GM23248 (cell line): ENCODE measurements around the gene KRT83. TPM values are rescaled to one million over a fixed set of nuclear protein-coding genes. Genes with fewer than 3 reads are reported as not detected.

Experiments used
- DNase-seq: peaks from one replicate; pipeline ENCODE4 v3.0.0-alpha.2; 2015
- H2AFZ ChIP-seq: fragments of 200-600 bp; sonication (generic); 2 replicates; pipeline ENCODE4 v1.6.1; 2016; ENCODE audit warnings: antibody characterized with exemption
- H3F3A ChIP-seq: fragments of 200-600 bp; sonication (generic); 2 replicates; pipeline ENCODE4 v1.6.1; 2016; ENCODE audit warnings: mild to moderate bottlenecking, antibody characterized with exemption, mixed run types; ENCODE audit not compliant: insufficient read depth
- H3K27ac ChIP-seq: fragments of 200-600 bp; sonication (generic); 2 replicates; pipeline ENCODE4 v1.5.1; 2016; ENCODE audit warnings: mild to moderate bottlenecking
- H3K27me3 ChIP-seq: fragments of 200-600 bp; sonication (generic); replicated peaks from 2 replicates; pipeline ENCODE4 v1.6.1; 2016; ENCODE audit warnings: mild to moderate bottlenecking; ENCODE audit not compliant: insufficient read depth
- H3K36me3 ChIP-seq: fragments of 200-600 bp; sonication (generic); 2 replicates; pipeline ENCODE4 v1.6.1; 2016; ENCODE audit warnings: low read depth, mild to moderate bottlenecking
- H3K4me1 ChIP-seq: fragments of 200-600 bp; sonication (generic); 2 replicates; pipeline ENCODE4 v1.6.1; 2016; ENCODE audit warnings: mild to moderate bottlenecking; ENCODE audit not compliant: insufficient read depth
- H3K4me2 ChIP-seq: fragments of 200-600 bp; sonication (generic); one replicate; pipeline ENCODE4 v1.6.1; 2016; ENCODE audit warnings: mild to moderate bottlenecking; ENCODE audit not compliant: unreplicated experiment
- H3K4me3 ChIP-seq: fragments of 200-600 bp; sonication (generic); 2 replicates; pipeline ENCODE4 v1.5.1; 2016; ENCODE audit warnings: mild to moderate bottlenecking
- H3K79me2 ChIP-seq: fragments of 200-600 bp; sonication (generic); 2 replicates; pipeline ENCODE4 v1.6.1; 2016; ENCODE audit warnings: mild to moderate bottlenecking; ENCODE audit not compliant: insufficient read depth
- H3K9ac ChIP-seq: fragments of 200-600 bp; sonication (generic); 2 replicates; pipeline ENCODE4 v1.6.1; 2016; ENCODE audit warnings: mild to moderate bottlenecking
- H3K9me2 ChIP-seq: fragments of 200-600 bp; sonication (generic); 2 replicates; pipeline ENCODE4 v1.6.1; 2016; ENCODE audit warnings: mixed run types, mild to moderate bottlenecking, moderate library complexity; ENCODE audit not compliant: insufficient read depth
- H3K9me3 ChIP-seq: fragments of 200-600 bp; sonication (generic); one replicate; pipeline ENCODE4 v1.6.1; 2017; ENCODE audit warnings: low read depth
- H4K20me1 ChIP-seq: fragments of 200-600 bp; sonication (generic); 2 replicates; pipeline ENCODE4 v1.6.0; 2016; ENCODE audit not compliant: insufficient read depth
- EZH2 ChIP-seq: fragments of 200-600 bp; sonication (generic); IDR thresholded peaks from 2 replicates; pipeline ENCODE4 v1.6.1; 2018; ENCODE audit warnings: antibody characterized with exemption, mild to moderate bottlenecking; ENCODE audit not compliant: insufficient read depth, poor library complexity, severe bottlenecking
- EZH2phosphoT487 ChIP-seq: fragments of 200-600 bp; sonication (generic); IDR thresholded peaks from 2 replicates; pipeline ENCODE4 v1.6.1; 2018; ENCODE audit warnings: antibody characterized with exemption, moderate library complexity, mild to moderate bottlenecking, low read depth; ENCODE audit not compliant: insufficient read depth
- WGBS, 2 experiments: methylation state at CpG; one replicate each; pipeline ENCODE4 v1.1.6; 2015 to 2017; ENCODE audit warnings: low lambda C conversion rate in 2 of 2, low coverage in 1 of 2; ENCODE audit errors: missing lambda C conversion rate in 2 of 2; 5-methylcytosine and 5-hydroxymethylcytosine counted together
- in situ Hi-C: fragments of 300-500 bp; cut with MboI; formaldehyde crosslinking; loops from 2 replicates; pipeline ENCODE4 v1.15.0; 2020
- polyA plus RNA-seq: library from polyadenylated mRNA; unstranded; fragments of >200 nt; fragmentation: Nextera tagmentation; extraction: Ambion mirVana; gene quantifications from 2 replicates; pipeline ENCODE4 v1.2.1, GENCODE V29; 2016
- total RNA-seq: library from RNA; depleted of rRNA; stranded (reverse); fragments of >200 nt; shearing (Covaris generic); gene quantifications from 2 replicates; pipeline ENCODE4 v1.2.3, GENCODE V29; 2014

Gene KRT83
- total and polyA plus RNA-seq, 2 experiments from 2014 or later = not detected

- Histone ChIP-seq H2AFZ (no peak overlapping the region), H3K9me2 (no peaks in the 10 kb centered on the region), H3K27ac (no peak overlapping the region), H3K9ac (no peak overlapping the region), H3K4me1 (no peaks in the 10 kb centered on the region), H3K9me3 (no peaks in the 10 kb centered on the region), H3K79me2 (no peaks in the 10 kb centered on the region), H3K4me2 (no peak overlapping the region), H3K4me3 (no peak overlapping the region), H3K36me3 (no peaks in the 10 kb centered on the region), H4K20me1 (no peaks in the 10 kb centered on the region), H3K27me3 (peaks cover 18% of the 10 kb centered on the region), H3F3A (no peaks in the 10 kb centered on the region)
- WGBS, 2 experiments = 82 to 90% methylated on average over 10 to 12 of the region's 12 CpGs
- TF ChIP-seq EZH2phosphoT487 (no peak), EZH2 (no peak)
- DNase-seq = no peak
- in situ Hi-C loops = no loop called here
Observed at GRCh38 chr12:52344111-52344510, 22.9 kb upstream of the KRT83 start.

- WGBS, 2 experiments = 49 to 54% methylated on average over 2 of the region's 2 CpGs
- H3K4me2 ChIP-seq = no peak overlapping the region
- no peaks in the 10 kb centered on the region for H3F3A ChIP-seq
- peaks cover 18% of the 10 kb centered on the region for H3K27me3 ChIP-seq
- H3K9me3 ChIP-seq = no peaks in the 10 kb centered on the region
- H3K9me2 ChIP-seq = no peaks in the 10 kb centered on the region
- H3K4me1 ChIP-seq = no peaks in the 10 kb centered on the region
- in situ Hi-C loops = no loop called here
- no peak overlapping the region for H3K9ac ChIP-seq
- H3K79me2 ChIP-seq = no peaks in the 10 kb centered on the region
- no peaks in the 10 kb centered on the region for H4K20me1 ChIP-seq
- H3K27ac ChIP-seq = no peak overlapping the region
- no peaks in the 10 kb centered on the region for H3K36me3 ChIP-seq
- TF ChIP-seq EZH2phosphoT487 (no peak), EZH2 (no peak)
- DNase-seq = no peak
- H2AFZ ChIP-seq = no peak overlapping the region
- H3K4me3 ChIP-seq = no peak overlapping the region
Observed at GRCh38 chr12:52343550-52343949, 22.4 kb upstream of the KRT83 start.

- Histone ChIP-seq H3K9ac (no peak overlapping the region), H3F3A (no peaks in the 10 kb centered on the region), H3K4me2 (no peak overlapping the region), H3K9me2 (no peaks in the 10 kb centered on the region), H3K79me2 (no peaks in the 10 kb centered on the region), H3K27ac (no peak overlapping the region), H3K9me3 (no peaks in the 10 kb centered on the region), H2AFZ (no peak overlapping the region), H4K20me1 (no peaks in the 10 kb centered on the region), H3K36me3 (no peaks in the 10 kb centered on the region), H3K27me3 (peaks cover 18% of the 10 kb centered on the region), H3K4me3 (no peak overlapping the region), H3K4me1 (no peaks in the 10 kb centered on the region)
- TF ChIP-seq EZH2 (no peak), EZH2phosphoT487 (no peak)
- DNase-seq = no peak
- in situ Hi-C loops = no loop called here
- 28 to 36% methylated on average over 2 of the region's 2 CpGs for whole genome bisulfite sequencing, 2 experiments
Observed at GRCh38 chr12:52342781-52343490, 21.7 kb upstream of the KRT83 start.

- in situ Hi-C loops = no loop called here
- no peaks in the 10 kb centered on the region for H3K79me2 ChIP-seq
- no peak overlapping the region for H3K4me3 ChIP-seq
- 0 out of 2 replicates have a peak, but pooled peaks cover 5% of the 10 kb centered on the region for H3F3A ChIP-seq
- no peaks in the 10 kb centered on the region for H3K9me2 ChIP-seq
- no peak for DNase-seq
- H3K9ac ChIP-seq = no peak overlapping the region
- no peaks in the 10 kb centered on the region for H3K9me3 ChIP-seq
- H4K20me1 ChIP-seq = no peaks in the 10 kb centered on the region
- no peak for TF ChIP-seq EZH2phosphoT487
- TF ChIP-seq EZH2 = no peak
- no peak overlapping the region for H2AFZ ChIP-seq
- peaks cover 18% of the 10 kb centered on the region for H3K27me3 ChIP-seq
- no peaks in the 10 kb centered on the region for H3K4me1 ChIP-seq
- no peak overlapping the region for H3K4me2 ChIP-seq
- H3K36me3 ChIP-seq = no peaks in the 10 kb centered on the region
- WGBS, 2 experiments = 69% methylated on average over 14 of the region's 14 CpGs
- H3K27ac ChIP-seq = no peak overlapping the region
Observed at GRCh38 chr12:52341066-52341580, 19.9 kb upstream of the KRT83 start.
